Cardiac fibroblast (primary cell): ENCODE results near the gene PUS7.

Experiments used
- DNase-seq, 2 donors: peaks; one replicate each; pipeline versions ENCODE4 v3.0.0 to v3.0.0-alpha.2; 2010; ENCODE audit warnings: low read depth in 2 of 2
- H3K4me3 ChIP-seq, 2 donors: replicated peaks in 1 of 2; 1 replicate in 1 of 2; 2 replicates in 1 of 2; pipeline ENCODE4 v1.5.1; 2011; ENCODE audit warnings: low read depth in 2 of 2, low read length in 2 of 2, mild to moderate bottlenecking in 2 of 2, moderate library complexity in 1 of 2
- CTCF ChIP-seq: IDR thresholded peaks from one replicate; pipeline ENCODE4 v1.5.1; 2011; ENCODE audit warnings: low read depth, mild to moderate bottlenecking, low read length, inconsistent platforms

The PUS7 gene

GRCh38 chr7:105521717-105522463 is at the start of gene PUS7:
Gene PUS7 (minus strand): TSS chr7:105522271. CDS start chr7:105508512, 13,759 bp downstream.
- peak within 1 kb of the TSS; percentile 71 to 86 for H3K4me3 ChIP-seq
- TF ChIP-seq CTCF: no peak
- peak; percentile 87 to 92 for DNase-seq

DNA sequence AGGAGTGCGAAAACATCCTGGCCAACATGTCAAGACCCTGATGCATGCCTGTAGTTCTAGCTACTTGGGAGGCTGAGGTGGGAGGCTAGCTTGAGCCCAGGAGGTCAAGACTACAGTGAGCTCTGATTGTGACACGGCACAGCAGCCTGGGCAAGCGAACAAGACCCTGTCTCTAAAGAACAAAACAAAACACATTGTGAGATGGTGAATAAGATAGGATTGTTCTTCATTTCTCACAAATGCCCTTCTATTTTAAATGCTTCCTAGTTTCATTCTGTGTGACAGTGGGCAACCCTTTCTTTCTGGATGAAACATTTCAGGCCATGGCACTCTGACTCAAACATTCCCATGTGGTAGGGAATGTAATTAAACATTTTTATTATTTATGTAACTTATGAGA is 45.8 kb upstream of the PUS7 start:
- DNase-seq: no peak
- H3K4me3 ChIP-seq: no peak overlapping the region
- no peak for TF ChIP-seq CTCF

DNA sequence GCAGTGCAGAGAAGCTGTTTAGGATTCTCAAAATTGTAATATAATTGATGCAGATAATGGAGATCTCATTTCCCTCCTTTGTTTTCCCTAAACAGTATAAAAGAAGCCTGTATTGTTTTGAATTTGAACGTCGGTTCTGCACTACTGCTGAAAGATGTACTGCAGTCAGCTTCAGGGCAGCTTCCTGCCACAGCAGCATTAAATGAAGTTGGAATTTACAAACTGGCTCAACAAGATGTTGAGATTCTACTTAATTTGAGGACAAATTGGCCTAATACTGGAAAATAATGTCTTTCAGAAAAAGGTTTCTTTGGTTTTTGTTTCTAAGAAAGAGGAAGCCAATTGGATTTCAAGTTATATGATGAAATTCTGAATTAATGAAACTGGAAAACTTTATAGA is 45.0 kb upstream of the PUS7 start:
- TF ChIP-seq CTCF: no peak
- no peak overlapping the region for H3K4me3 ChIP-seq
- no peak for DNase-seq

- TF ChIP-seq CTCF: no peak
- no peak for DNase-seq
- H3K4me3 ChIP-seq: no peak overlapping the region
These were observed 43.1 kb upstream of the PUS7 start for GRCh38 chr7:105565190-105565589.

DNA sequence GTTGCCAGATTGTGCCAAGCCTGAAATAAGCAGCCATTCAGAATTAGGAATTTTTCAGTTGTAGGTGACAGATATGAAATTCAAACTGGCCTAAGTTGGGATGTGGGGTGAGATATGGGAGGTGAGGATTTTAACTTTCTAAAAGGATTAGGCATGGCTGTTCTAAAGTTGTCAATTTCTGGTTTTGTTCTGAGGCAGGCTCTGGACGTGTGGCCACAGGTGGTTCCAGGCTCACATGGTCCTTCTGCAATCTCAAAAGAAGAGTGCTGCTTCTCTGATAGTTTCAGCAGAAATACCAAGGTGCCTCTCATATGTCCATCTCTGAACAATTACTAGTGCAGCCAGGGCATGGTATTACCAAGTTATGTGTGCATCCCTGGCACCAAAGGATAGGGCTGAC is 37.9 kb upstream of the PUS7 start:
- TF ChIP-seq CTCF: no peak
- no peak for DNase-seq
- no peak overlapping the region for H3K4me3 ChIP-seq

GRCh38 chr7:105538339-105538738 is 16.3 kb upstream of the PUS7 start:
- no peak for DNase-seq
- no peak overlapping the region for H3K4me3 ChIP-seq
- TF ChIP-seq CTCF: no peak
